A204.1 (cell line): ENCODE results near the gene MCL1.

Experiments used
- FAIRE-seq: peaks from 2 replicates; lab custom pipeline; 2012; peaks lifted over from hg19 to GRCh38; lab: Jason Lieb, UNC

MCL1 gene

DNA sequence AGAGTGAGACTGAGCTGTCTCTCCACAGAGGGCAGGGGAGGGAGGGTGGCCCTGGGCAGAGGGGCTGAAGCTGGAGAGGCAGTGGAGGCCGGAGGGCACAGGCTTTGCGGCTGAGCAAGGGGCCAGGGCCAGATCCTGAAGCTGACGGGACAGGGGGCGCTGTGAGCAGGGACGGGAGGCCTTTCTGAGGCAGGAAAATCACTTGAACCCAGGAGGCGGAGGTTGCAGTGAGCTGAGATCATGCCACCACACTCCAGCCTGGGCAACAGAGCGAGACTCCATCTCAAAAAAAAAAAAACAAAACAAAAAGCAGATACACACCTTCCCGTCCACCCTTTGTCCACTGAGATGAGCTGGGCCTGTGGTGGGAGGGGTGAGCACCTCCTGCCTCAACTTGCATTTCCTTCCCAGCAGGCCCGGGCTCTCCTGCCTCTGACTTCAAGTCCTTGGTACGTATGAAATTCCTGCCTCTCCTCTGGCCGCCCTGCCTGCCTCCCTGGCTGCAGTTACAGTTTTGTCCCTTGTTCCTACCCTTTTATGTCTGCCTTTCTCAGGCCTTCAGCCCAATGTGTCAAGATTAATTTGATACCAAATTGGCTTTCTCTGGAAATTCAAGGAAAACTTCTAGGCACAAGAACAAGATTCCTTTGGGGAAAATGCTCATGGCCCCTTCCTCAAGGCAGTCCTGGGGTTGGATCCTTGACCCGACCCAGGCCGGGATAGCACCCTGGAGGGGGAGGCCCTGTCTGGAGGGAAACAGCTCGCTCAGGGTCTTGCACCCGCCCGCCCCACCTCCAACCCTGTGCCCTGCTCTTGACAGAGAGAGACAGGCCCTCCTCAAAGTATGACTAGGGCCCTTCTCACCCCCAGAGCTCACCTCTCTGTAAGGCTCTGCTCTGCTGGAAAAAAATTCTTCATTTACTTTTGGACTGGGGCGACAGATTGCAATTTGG, 41.4 kb downstream of the MCL1 start:
- FAIRE-seq, result no peak

DNA sequence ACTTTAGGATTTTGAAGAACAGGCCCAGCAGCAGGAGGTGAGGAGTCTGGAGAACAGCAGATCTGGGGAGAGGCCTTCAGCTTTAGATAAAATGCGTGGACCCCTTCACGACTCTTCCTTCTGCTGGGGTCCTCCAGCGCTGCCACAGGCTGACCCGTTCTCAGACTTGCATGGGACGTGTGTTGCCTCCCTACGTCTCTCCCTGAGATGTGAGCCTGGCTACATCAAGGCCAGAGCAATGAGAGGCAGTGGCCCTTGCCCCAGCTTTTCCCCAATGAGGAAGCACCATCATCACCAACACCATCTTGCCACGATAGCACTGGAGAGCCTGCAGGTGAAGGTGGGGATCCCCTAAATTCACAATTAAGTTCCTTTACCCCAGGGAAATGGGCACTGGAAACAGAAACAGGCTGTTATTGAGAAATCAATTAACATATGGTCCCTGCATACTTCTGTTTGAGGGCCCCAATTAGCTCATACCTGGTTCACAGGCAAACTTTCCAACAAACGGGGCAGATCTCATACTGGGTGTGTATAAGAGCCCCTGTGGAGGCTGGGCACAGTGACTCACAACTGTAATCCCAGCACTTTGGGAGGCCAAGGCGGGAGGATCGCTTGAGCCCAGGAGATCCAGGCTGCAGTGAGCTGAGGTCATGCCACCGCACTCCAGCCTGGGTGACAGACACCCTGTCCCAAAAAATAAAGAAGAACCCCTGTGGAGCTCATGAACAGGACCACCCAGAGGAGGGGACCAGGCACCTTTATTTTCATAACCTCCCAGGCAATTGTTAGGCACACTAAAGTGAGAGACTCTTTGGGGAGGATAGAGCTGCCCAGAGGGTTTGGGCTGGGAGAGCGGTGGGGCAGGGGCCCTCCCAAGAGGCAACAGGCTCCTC, 42.3 kb downstream of the MCL1 start:
- FAIRE-seq, result no peak

GRCh38 chr1:150535511-150536287, 43.7 kb downstream of the MCL1 start:
- FAIRE-seq, result no peak

DNA sequence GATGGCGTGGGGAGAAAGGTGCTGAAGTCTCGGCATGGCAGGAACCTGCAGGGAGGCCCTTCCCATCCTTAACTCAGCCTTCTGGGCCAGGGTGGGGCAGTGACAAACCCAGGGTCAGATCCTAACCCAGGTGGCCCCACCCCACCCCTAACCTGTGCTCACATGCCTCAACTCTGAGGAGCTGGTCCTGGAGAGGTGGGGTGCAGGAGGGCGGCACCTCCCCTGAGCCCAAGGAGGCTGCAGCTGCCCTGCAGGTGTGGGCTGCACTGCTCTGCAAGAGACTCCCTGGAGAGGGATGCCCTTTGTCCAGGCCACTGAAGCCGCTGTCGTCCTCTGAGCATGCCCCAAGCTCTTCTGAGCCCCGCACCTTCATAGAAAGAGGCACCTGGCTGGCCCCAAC, 45.4 kb downstream of the MCL1 start:
- FAIRE-seq, result no peak

DNA sequence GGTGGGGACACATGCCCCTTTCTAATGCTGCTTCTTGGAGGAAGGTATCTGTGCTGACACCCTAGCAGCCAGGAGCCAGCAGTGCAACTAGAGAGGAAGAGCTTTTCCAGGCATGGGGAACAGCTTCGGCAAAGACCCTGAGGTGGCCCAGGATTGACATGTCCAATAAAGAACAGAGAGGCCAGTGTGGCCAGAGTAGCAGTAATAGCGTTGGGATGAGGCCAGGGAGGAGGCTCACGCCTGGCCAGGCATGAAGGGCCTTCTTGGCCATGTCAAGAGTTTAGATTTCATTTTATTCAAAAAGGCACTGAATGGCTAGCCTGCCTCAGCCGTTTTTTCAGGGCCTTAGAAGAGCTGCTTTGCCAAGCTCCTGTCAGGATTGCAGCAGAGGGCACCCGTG, 46.5 kb downstream of the MCL1 start:
- FAIRE-seq, result no peak

GRCh38 chr1:150530491-150531159, 48.8 kb downstream of the MCL1 start:
- no peak for FAIRE-seq

DNA sequence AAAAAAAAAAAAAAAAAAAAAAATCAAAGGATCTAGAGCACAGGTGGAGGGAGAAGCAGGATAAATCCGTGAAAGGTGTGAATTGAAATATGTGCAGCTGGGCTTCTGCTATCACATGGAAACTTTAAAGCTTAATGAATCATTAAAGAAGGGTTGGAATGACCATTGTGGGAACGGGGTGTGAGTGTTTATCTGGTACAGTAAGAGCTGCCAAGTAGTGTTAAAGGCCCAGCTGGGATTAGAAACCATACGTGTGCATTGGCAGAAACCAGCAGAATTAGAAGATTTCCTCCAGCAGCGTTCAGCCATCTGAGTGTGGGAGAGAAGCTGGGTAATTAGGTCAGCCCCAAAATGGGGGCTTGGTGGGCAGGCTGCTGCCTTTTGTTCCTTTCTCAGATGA, 50.4 kb downstream of the MCL1 start:
- no peak for FAIRE-seq

GRCh38 chr1:150528196-150528595, 51.2 kb downstream of the MCL1 start:
- FAIRE-seq, result no peak

DNA sequence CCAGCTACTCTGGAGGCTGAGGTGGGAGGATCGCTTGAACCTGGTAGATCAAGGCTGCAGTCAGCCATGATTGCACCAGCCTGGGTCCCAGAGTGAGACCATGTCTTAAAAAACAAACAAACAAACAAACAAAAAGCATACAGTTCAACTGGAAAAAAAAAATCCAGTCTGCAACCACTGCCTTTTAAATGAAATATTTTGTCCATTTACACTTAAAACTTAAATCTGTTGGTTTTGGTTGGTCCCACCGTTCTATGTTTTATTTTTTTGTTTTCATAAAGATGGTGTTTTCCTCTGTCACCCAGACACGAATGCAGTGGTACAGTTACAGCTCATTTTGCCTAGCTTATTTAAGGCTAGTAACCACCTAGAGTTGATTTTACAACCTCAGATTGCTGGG, 54.1 kb downstream of the MCL1 start:
- no peak for FAIRE-seq
